Heart left ventricle (tissue), 16 donors: ENCODE measurements around the gene SWI5. TPM values are rescaled to one million over a fixed set of nuclear protein-coding genes. Genes with fewer than 3 reads are reported as not detected.
A peak's percentile ranks its signal among the peaks of the same experiment; 100 is the strongest.
"Not testable (repeated sequence)": the region's sequence is repeated elsewhere in the genome, so short reads cannot be mapped to it uniquely, and the experiment has no call there.

Experiments
- ATAC-seq, 4 donors: fragments of 200-7000 bp; cut with Tn5 transposase; one replicate each; pipeline ENCODE4 v1.9.1; 2020 to 2022; ENCODE audit warnings: moderate library complexity in 4 of 4, mild to moderate bottlenecking in 3 of 4, moderate number of reproducible peaks in 1 of 4
- DNase-seq, 5 donors: peaks; one replicate each; pipeline ENCODE4 v3.0.0-alpha.2; 2020
- H3K27ac ChIP-seq, 12 donors: fragments of 200-600 bp; sonication (generic) in 4 of 12; one replicate each; pipeline versions ENCODE4 v1.5.0 to v1.8.0; 2016 to 2022; ENCODE audit warnings: mild to moderate bottlenecking in 2 of 12
- H3K27me3 ChIP-seq, 9 donors: fragments of 200-600 bp; sonication (generic) in 2 of 9; one replicate each; pipeline versions ENCODE4 v1.5.1 to v1.8.0; 2016 to 2022; ENCODE audit warnings: mild to moderate bottlenecking in 3 of 9
- H3K36me3 ChIP-seq, 9 donors: fragments of 200-600 bp; sonication (generic) in 2 of 9; one replicate each; pipeline versions ENCODE4 v1.5.0 to v1.8.0; 2018 to 2022; ENCODE audit warnings: mild to moderate bottlenecking in 2 of 9
- H3K4me1 ChIP-seq, 12 donors: fragments of 200-600 bp; sonication (generic) in 4 of 12; one replicate each; pipeline versions ENCODE4 v1.5.0 to v1.8.0; 2016 to 2022; ENCODE audit warnings: mild to moderate bottlenecking in 3 of 12
- H3K4me3 ChIP-seq, 12 donors: fragments of 200-600 bp; sonication (generic) in 4 of 12; one replicate each; pipeline versions ENCODE4 v1.5.0 to v1.8.0; 2017 to 2022; ENCODE audit warnings: mild to moderate bottlenecking in 9 of 12, moderate library complexity in 4 of 12
- H3K9me3 ChIP-seq, 12 donors: fragments of 200-600 bp; sonication (generic) in 4 of 12; one replicate each; pipeline versions ENCODE4 v1.5.0 to v1.8.0; 2016 to 2022; ENCODE audit warnings: mild to moderate bottlenecking in 1 of 12
- CTCF ChIP-seq, 12 donors: fragments of 200-600 bp; sonication (generic) in 4 of 12; IDR thresholded peaks; one replicate each; pipeline versions ENCODE4 v1.5.0 to v1.8.0; 2018 to 2022; ENCODE audit warnings: antibody characterized with exemption in 12 of 12, mild to moderate bottlenecking in 5 of 12
- POLR2A ChIP-seq, 2 donors: fragments of 450-650 bp; IDR thresholded peaks; one replicate each; pipeline ENCODE4 v1.6.1; 2017; ENCODE audit warnings: antibody characterized with exemption in 2 of 2, mild to moderate bottlenecking in 2 of 2, moderate library complexity in 2 of 2
- WGBS, 4 donors: extraction: QIAGEN DNeasy Blood & Tissue Kit in 2 of 4; methylation state at CpG; one replicate each; pipeline versions ENCODE4 v1.1.5 to v1.1.7; 2013 to 2018; 5-methylcytosine and 5-hydroxymethylcytosine counted together
- intact Hi-C, 10 donors: fragments of 100-400 bp; cut with DNase I; formaldehyde crosslinking; loops; one replicate each; pipeline versions ENCODE4 v1.11.1 to v1.14.2; 2022
- long read RNA-seq, 3 donors: library from polyadenylated mRNA; unstranded; transcript quantifications; one replicate each; pipeline ENCODE4 v2.0.0, GENCODE V29; 2020 to 2021
- polyA plus RNA-seq, 2 donors: library from polyadenylated mRNA; stranded (reverse); fragments of 200-250 nt; gene quantifications; one replicate each; pipeline ENCODE4 v1.2.3, GENCODE V29; 2013
- total RNA-seq, 9 donors: library from RNA; depleted of rRNA in 2 of 9; stranded (reverse); fragments of >200 nt in 2 of 9; fragmentation: NEBNext Ultra II Directional in 3 of 9; extraction: Animal tissue kit (Norgen Biotek cat#: 25700) in 3 of 9; gene quantifications; one replicate each; pipeline versions ENCODE4 v1.1.0 to v1.2.4, GENCODE V29; 2016 to 2023
- donor health status: ischemic (EF 13 %, LVEDD 7.1; RV severe dilation, severe dysfunction).
- donor health status: healthy with polysubstance abuse.
- donor health status: DM: no; HTN: yes; CAD: no.
- donor health status: DM: no; HTN: no; CAD: no.
- donor health status: ischemic (EF 25% LVEDD 6.9; RV normal size, moderate dysfunction).
- donor health status: ischemic (EF 25% LVEDD 5.7; RV mildly dilated, moderate dysfunction).
- donor health status: healthy.
- donor health status: DM: yes; HTN: yes; CAD: no.
- donor health status: ischemic (EF 35%, LVEDD 5.7; RV mildly dilated, moderate dysfunction).
- donor health status: nonischemic (EF 11% LVEDD 7.7; RV severe dilation, severe dysfunction).
- donor health status: DM: yes; HTN: yes; CAD: no.
- donor health status: PGD.
- donor health status: ischemic (EF 29% LVEDD 5.4; RV normal size, mild dysfunction).
- donor health status: nonischemic (EF 23%, LVEDD 6.1; RV moderate dilation, normal function).

The SWI5 gene
- total RNA-seq: 10 to 100 TPM; 10.8 to 23.9 (median 18.7) TPM
- 10 to 100 TPM; 25.8 to 30.6 TPM for polyA plus RNA-seq
- long read RNA-seq, donor 1, transcript SWI5-203 (5 exons, 763 nt): major isoform, 5 of 12 reads
- long read RNA-seq, donor 1, partial matches to known transcripts: 0 of 12 reads
- long read RNA-seq, donor 1, other reads (novel, unspliced or antisense): 7 of 12 reads
- long read RNA-seq, donor 2, transcript SWI5-203 (5 exons, 763 nt): major isoform, 5 of 10 reads
- long read RNA-seq, donor 2, partial matches to known transcripts: 0 of 10 reads
- long read RNA-seq, donor 2, other reads (novel, unspliced or antisense): 3 of 10 reads
- long read RNA-seq, donor 3, transcript SWI5-203 (5 exons, 763 nt): major isoform, 5 of 8 reads
- long read RNA-seq, donor 3, partial matches to known transcripts: 0 of 8 reads
- long read RNA-seq, donor 3, other reads (novel, unspliced or antisense): 1 of 8 reads

- no peaks in the 10 kb centered on the region for H3K9me3 ChIP-seq
- 0 to 2% (median 0%) methylated on average over 15 to 38 of the region's 38 CpGs for WGBS, 4 donors
- TF ChIP-seq POLR2A (IDR thresholded peaks at IDR 0.05) (peak; percentile 77 to 97), CTCF (IDR thresholded peaks at IDR 0.05) (peak in 2 of 12 donors; percentile 5 to 18)
- peaks cover 0 to 41% (median 26%) of the 10 kb centered on the region in 12 donors for H3K4me1 ChIP-seq
- intact Hi-C loops: no loop called here
- peaks cover 0 to 27% (median 25%) of the 10 kb centered on the region in 9 donors for H3K36me3 ChIP-seq
- H3K4me3 ChIP-seq: peak within 1 kb of the TSS; percentile 72 to 98 (median 93)
- DNase-seq: peak; percentile 100
- H3K27me3 ChIP-seq: no peaks in the 10 kb centered on the region
- H3K27ac ChIP-seq: peak within 1 kb of the TSS; percentile 80 to 97 (median 90)
- ATAC-seq: peak; percentile 97 to 99 (median 98)
Measured at GRCh38 chr9:128276008-128276573, at the start of gene SWI5. Gene SWI5, plus strand, starts transcription at chr9:128276276.

GRCh38 chr9:128226412-128226801 is 49.7 kb upstream of the SWI5 start:
- DNase-seq (no peak), ATAC-seq (no peak)
- 86 to 92% (median 89%) methylated on average over 5 of the region's 5 CpGs for WGBS, 4 donors
- TF ChIP-seq CTCF (IDR thresholded peaks at IDR 0.05) (no peak), POLR2A (IDR thresholded peaks at IDR 0.05) (no peak)
- H3K27me3 ChIP-seq: no peaks in the 10 kb centered on the region
- no peaks in the 10 kb centered on the region for H3K4me1 ChIP-seq
- intact Hi-C loops: no loop called here
- no peak overlapping the region for H3K27ac ChIP-seq
- H3K4me3 ChIP-seq: no peak overlapping the region
- no peaks in the 10 kb centered on the region for H3K9me3 ChIP-seq
- H3K36me3 ChIP-seq: peaks cover 0 to 20% (median 0%) of the 10 kb centered on the region in 9 donors

- H3K9me3 ChIP-seq, H3K27ac ChIP-seq, H3K27me3 ChIP-seq, ATAC-seq, H3K4me1 ChIP-seq, intact Hi-C loops, H3K36me3 ChIP-seq, DNase-seq, H3K4me3 ChIP-seq: not testable (repeated sequence)
- 84 to 93% (median 88%) methylated on average over 7 of the region's 7 CpGs for WGBS, 4 donors
Measured at GRCh38 chr9:128230897-128231296, 45.2 kb upstream of the SWI5 start.

- intact Hi-C loops: no loop called here
- WGBS, 4 donors: 68 to 77% (median 73%) methylated on average over 15 to 16 of the region's 16 CpGs
- H3K4me1 ChIP-seq: no peaks in the 10 kb centered on the region
- H3K4me3 ChIP-seq: no peak overlapping the region
- H3K36me3 ChIP-seq: no peaks in the 10 kb centered on the region
- no peaks in the 10 kb centered on the region for H3K9me3 ChIP-seq
- H3K27ac ChIP-seq: peak overlapping the region in 3 of 12 donors; percentile 51 to 71 (median 51)
- no peaks in the 10 kb centered on the region for H3K27me3 ChIP-seq
- DNase-seq (no peak), ATAC-seq (peak; percentile 43 to 71 (median 58))
- TF ChIP-seq CTCF (IDR thresholded peaks at IDR 0.05) (no peak), POLR2A (IDR thresholded peaks at IDR 0.05) (no peak)
Measured at GRCh38 chr9:128231638-128232527, 44.2 kb upstream of the SWI5 start.
